Measurements from ENCODE around the gene CACNA1G.

Gene CACNA1G

GRCh38 chr17:50615828-50616227, 55.3 kb downstream of the CACNA1G start:
- Histone ChIP-seq H3K9me2 (replicated peaks; ENCODE audit: control insufficient read depth, low read length) (no peaks in the 10 kb centered on the region), H3K27me3 (ENCODE audit: control insufficient read depth, low read length) (peaks cover 16% of the 10 kb centered on the region), H3K27ac (ENCODE audit: low read depth, low read length) (no peak overlapping the region)

GRCh38 chr17:50618300-50618699, 57.8 kb downstream of the CACNA1G start:
- Histone ChIP-seq H3K27me3 (ENCODE audit: control insufficient read depth, low read length) (peaks cover 26% of the 10 kb centered on the region), H3K9me2 (replicated peaks; ENCODE audit: control insufficient read depth, low read length) (no peaks in the 10 kb centered on the region), H3K36me3 (ENCODE audit: control insufficient read depth, low read length) (no peaks in the 10 kb centered on the region), H3F3A (ENCODE audit: control insufficient read depth, insufficient read depth) (no peaks in the 10 kb centered on the region), H3K79me2 (ENCODE audit: control insufficient read depth, low read length) (no peaks in the 10 kb centered on the region), H3K4me2 (ENCODE audit: low read length) (no peak overlapping the region), H3K4me3 (ENCODE audit: low read length) (no peak overlapping the region), H3K27ac (ENCODE audit: low read depth, low read length) (no peak overlapping the region), H4K20me1 (ENCODE audit: control insufficient read depth, insufficient read depth, low read depth, low read length) (no peaks in the 10 kb centered on the region), H3K9me3 (ENCODE audit: control insufficient read depth, insufficient read depth, low read length) (no peaks in the 10 kb centered on the region), H3K4me1 (ENCODE audit: control insufficient read depth, low read length) (no peaks in the 10 kb centered on the region)
- TF ChIP-seq EZH2phosphoT487 (IDR thresholded peaks at IDR 0.05; ENCODE audit: borderline replicate concordance, low read length) (no peak), CTCF (IDR thresholded peaks at IDR 0.05; ENCODE audit: low read depth, low read length, poor library complexity, severe bottlenecking) (no peak)

More at GRCh38 chr17:50615828-50616227, 55.3 kb downstream of the CACNA1G start:
- H3K4me1 ChIP-seq (ENCODE audit: control insufficient read depth, low read length), result no peaks in the 10 kb centered on the region
- H4K20me1 ChIP-seq (ENCODE audit: control insufficient read depth, insufficient read depth, low read depth, low read length), result no peaks in the 10 kb centered on the region
- no peaks in the 10 kb centered on the region for H3K9me3 ChIP-seq (ENCODE audit: control insufficient read depth, insufficient read depth, low read length)
- no peaks in the 10 kb centered on the region for H3F3A ChIP-seq (ENCODE audit: control insufficient read depth, insufficient read depth)
- H3K36me3 ChIP-seq (ENCODE audit: control insufficient read depth, low read length), result no peaks in the 10 kb centered on the region
- no peaks in the 10 kb centered on the region for H3K79me2 ChIP-seq (ENCODE audit: control insufficient read depth, low read length)
- TF ChIP-seq EZH2phosphoT487 (IDR thresholded peaks at IDR 0.05; ENCODE audit: borderline replicate concordance, low read length), result no peak
- TF ChIP-seq CTCF (IDR thresholded peaks at IDR 0.05; ENCODE audit: low read depth, low read length, poor library complexity, severe bottlenecking), result no peak
- no peak overlapping the region for H3K4me2 ChIP-seq (ENCODE audit: low read length)
- no peak overlapping the region for H3K4me3 ChIP-seq (ENCODE audit: low read length)

GRCh38 chr17:50618941-50619340, 58.4 kb downstream of the CACNA1G start:
- Histone ChIP-seq H3K4me1 (ENCODE audit: control insufficient read depth, low read length) (no peaks in the 10 kb centered on the region), H3K27ac (ENCODE audit: low read depth, low read length) (no peak overlapping the region), H3K9me2 (replicated peaks; ENCODE audit: control insufficient read depth, low read length) (no peaks in the 10 kb centered on the region), H4K20me1 (ENCODE audit: control insufficient read depth, insufficient read depth, low read depth, low read length) (no peaks in the 10 kb centered on the region), H3F3A (ENCODE audit: control insufficient read depth, insufficient read depth) (no peaks in the 10 kb centered on the region), H3K27me3 (ENCODE audit: control insufficient read depth, low read length) (peaks cover 25% of the 10 kb centered on the region), H3K4me2 (ENCODE audit: low read length) (no peak overlapping the region), H3K4me3 (ENCODE audit: low read length) (no peak overlapping the region), H3K9me3 (ENCODE audit: control insufficient read depth, insufficient read depth, low read length) (no peaks in the 10 kb centered on the region), H3K36me3 (ENCODE audit: control insufficient read depth, low read length) (no peaks in the 10 kb centered on the region), H3K79me2 (ENCODE audit: control insufficient read depth, low read length) (no peaks in the 10 kb centered on the region)
- TF ChIP-seq EZH2phosphoT487 (IDR thresholded peaks at IDR 0.05; ENCODE audit: borderline replicate concordance, low read length), result no peak
- no peak for TF ChIP-seq CTCF (IDR thresholded peaks at IDR 0.05; ENCODE audit: low read depth, low read length, poor library complexity, severe bottlenecking)

GRCh38 chr17:50619489-50619888, 59.0 kb downstream of the CACNA1G start:
- Histone ChIP-seq H3K36me3 (ENCODE audit: control insufficient read depth, low read length) (no peaks in the 10 kb centered on the region), H3K9me3 (ENCODE audit: control insufficient read depth, insufficient read depth, low read length) (no peaks in the 10 kb centered on the region), H3K4me3 (ENCODE audit: low read length) (no peak overlapping the region), H3K9me2 (replicated peaks; ENCODE audit: control insufficient read depth, low read length) (no peaks in the 10 kb centered on the region), H3K27ac (ENCODE audit: low read depth, low read length) (no peak overlapping the region), H4K20me1 (ENCODE audit: control insufficient read depth, insufficient read depth, low read depth, low read length) (no peaks in the 10 kb centered on the region), H3F3A (ENCODE audit: control insufficient read depth, insufficient read depth) (no peaks in the 10 kb centered on the region), H3K79me2 (ENCODE audit: control insufficient read depth, low read length) (no peaks in the 10 kb centered on the region), H3K27me3 (ENCODE audit: control insufficient read depth, low read length) (peaks cover 25% of the 10 kb centered on the region), H3K4me1 (ENCODE audit: control insufficient read depth, low read length) (no peaks in the 10 kb centered on the region), H3K4me2 (ENCODE audit: low read length) (no peak overlapping the region)
- no peak for TF ChIP-seq CTCF (IDR thresholded peaks at IDR 0.05; ENCODE audit: low read depth, low read length, poor library complexity, severe bottlenecking)
- no peak for TF ChIP-seq EZH2phosphoT487 (IDR thresholded peaks at IDR 0.05; ENCODE audit: borderline replicate concordance, low read length)
